GM12878 (cell line): Measurements from ENCODE around the gene AAGAB. TPM values are rescaled to one million over a fixed set of nuclear protein-coding genes. Genes with fewer than 3 reads are reported as not detected.

Experiments
- CHD2 ChIP-seq: IDR thresholded peaks from 2 replicates; pipeline ENCODE4 v1.6.1; 2011; ENCODE audit warnings: low read depth, low read length, improper control_type of control experiment, borderline replicate concordance
- HCFC1 ChIP-seq: fragments of 150-350 bp; IDR thresholded peaks from 2 replicates; pipeline ENCODE4 v1.6.1; 2014; ENCODE audit warnings: low read length
- MTA3 ChIP-seq: IDR thresholded peaks from 2 replicates; pipeline ENCODE4 v1.6.1; 2012; ENCODE audit warnings: low read length, inconsistent platforms, borderline replicate concordance
- RFX5 ChIP-seq: IDR thresholded peaks from 2 replicates; pipeline ENCODE4 v1.6.1; 2011; ENCODE audit warnings: low read depth, low read length, improper control_type of control experiment
- WRNIP1 ChIP-seq: IDR thresholded peaks from 2 replicates; pipeline ENCODE4 v1.6.1; 2011; ENCODE audit warnings: low read depth, low read length, improper control_type of control experiment, borderline replicate concordance
- YBX1 ChIP-seq: fragments of 450-650 bp; IDR thresholded peaks from 2 replicates; pipeline ENCODE4 v1.6.1; 2016; ENCODE audit warnings: antibody characterized with exemption
- ZNF217 ChIP-seq: fragments of 450-650 bp; IDR thresholded peaks from 2 replicates; pipeline ENCODE4 v1.6.1; 2017; ENCODE audit warnings: antibody characterized with exemption, mild to moderate bottlenecking
- polyA plus RNA-seq, 11 experiments: library from polyadenylated mRNA; depleted of rRNA in 4 of 11; unstranded in 6 of 11; stranded (reverse) in 5 of 11; fragments of >200 nt; fragmentation: Nextera tagmentation in 4 of 11; fragmentation: Illumina TruSeq in 1 of 11; extraction: Ambion mirVana in 4 of 11; extraction: Trizol in 1 of 11; gene quantifications; 1 replicate in 1 of 11; 2 replicates in 10 of 11; pipeline versions ENCODE4 v1.2.1 to v1.2.3, GENCODE V29; 2011 to 2016; ENCODE audit warnings: inconsistent platforms in 2 of 11, missing spikeins in 2 of 11, low read depth in 1 of 11
- total RNA-seq, 4 experiments: library from RNA; depleted of rRNA in 3 of 4; stranded (reverse); fragments of >200 nt in 3 of 4; fragmentation: Illumina TruSeq in 1 of 4; extraction: Trizol in 1 of 4; gene quantifications; 2 replicates each; pipeline versions ENCODE4 v1.2.1 to v1.2.3, GENCODE V29; 2013 to 2021
- TF ChIP-seq, protein P1 (sequence below): fragments of 450-650 bp; formaldehyde crosslinking; IDR thresholded peaks from 2 replicates; pipeline ENCODE4 v1.5.0; 2022; ENCODE audit warnings: mild to moderate bottlenecking, missing genetic modification characterization
- TF ChIP-seq, protein P2 (sequence below): IDR thresholded peaks from 2 replicates; pipeline ENCODE4 v1.6.1; 2011; ENCODE audit warnings: low read depth, low read length, improper control_type of control experiment, borderline replicate concordance
- TF ChIP-seq, protein P3 (sequence below): fragments of 450-650 bp; IDR thresholded peaks from 2 replicates; pipeline ENCODE4 v1.6.1; 2017; ENCODE audit warnings: antibody characterized with exemption, mild to moderate bottlenecking, moderate library complexity

Gene AAGAB
- total and polyA plus RNA-seq, 10 of the 15 experiments (the other 5 are each of a cell fraction or from before 2014, with no cell fraction given), result 11.4 to 62.3 (median 38.0) TPM

DNA sequence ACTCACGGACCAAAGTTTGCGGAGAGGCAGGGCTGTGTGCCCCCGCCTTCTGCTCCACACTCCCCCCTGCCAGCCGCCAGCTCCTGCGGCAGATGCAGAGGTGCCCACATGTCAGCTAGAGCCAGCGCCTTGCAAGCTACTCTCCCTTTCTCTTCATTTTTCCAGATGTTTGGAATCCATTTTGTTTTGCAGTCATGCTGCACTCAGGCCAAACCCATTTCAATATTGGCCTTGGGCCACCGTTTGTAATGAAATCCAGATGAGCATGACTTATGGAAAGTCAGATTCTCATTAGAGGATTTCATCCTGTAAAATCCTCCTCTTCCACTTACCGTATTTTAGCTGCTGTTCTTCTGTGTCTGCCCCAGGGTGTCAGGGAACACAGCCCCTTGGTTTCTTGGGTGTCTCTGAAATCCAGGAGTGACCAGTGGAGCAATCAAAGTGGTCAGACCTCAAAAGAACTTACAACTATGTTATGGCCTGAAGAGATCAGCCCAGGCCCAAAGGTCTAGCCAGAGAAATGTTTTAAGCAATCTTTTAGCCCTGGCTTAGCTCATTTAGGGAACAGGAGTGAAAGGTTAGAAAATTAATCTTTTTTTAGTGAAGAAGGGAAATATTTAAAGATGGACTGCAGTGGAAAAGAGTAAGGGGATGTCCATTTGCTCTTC, 65.8 kb downstream of the AAGAB start (continued):
- TF ChIP-seq, protein P1, sequence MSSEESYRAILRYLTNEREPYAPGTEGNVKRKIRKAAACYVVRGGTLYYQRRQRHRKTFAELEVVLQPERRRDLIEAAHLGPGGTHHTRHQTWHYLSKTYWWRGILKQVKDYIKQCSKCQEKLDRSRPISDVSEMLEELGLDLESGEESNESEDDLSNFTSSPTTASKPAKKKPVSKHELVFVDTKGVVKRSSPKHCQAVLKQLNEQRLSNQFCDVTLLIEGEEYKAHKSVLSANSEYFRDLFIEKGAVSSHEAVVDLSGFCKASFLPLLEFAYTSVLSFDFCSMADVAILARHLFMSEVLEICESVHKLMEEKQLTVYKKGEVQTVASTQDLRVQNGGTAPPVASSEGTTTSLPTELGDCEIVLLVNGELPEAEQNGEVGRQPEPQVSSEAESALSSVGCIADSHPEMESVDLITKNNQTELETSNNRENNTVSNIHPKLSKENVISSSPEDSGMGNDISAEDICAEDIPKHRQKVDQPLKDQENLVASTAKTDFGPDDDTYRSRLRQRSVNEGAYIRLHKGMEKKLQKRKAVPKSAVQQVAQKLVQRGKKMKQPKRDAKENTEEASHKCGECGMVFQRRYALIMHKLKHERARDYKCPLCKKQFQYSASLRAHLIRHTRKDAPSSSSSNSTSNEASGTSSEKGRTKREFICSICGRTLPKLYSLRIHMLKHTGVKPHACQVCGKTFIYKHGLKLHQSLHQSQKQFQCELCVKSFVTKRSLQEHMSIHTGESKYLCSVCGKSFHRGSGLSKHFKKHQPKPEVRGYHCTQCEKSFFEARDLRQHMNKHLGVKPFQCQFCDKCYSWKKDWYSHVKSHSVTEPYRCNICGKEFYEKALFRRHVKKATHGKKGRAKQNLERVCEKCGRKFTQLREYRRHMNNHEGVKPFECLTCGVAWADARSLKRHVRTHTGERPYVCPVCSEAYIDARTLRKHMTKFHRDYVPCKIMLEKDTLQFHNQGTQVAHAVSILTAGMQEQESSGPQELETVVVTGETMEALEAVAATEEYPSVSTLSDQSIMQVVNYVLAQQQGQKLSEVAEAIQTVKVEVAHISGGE, result no peak
- TF ChIP-seq HCFC1 (no peak), CHD2 (no peak), WRNIP1 (no peak), MTA3 (no peak), RFX5 (no peak), YBX1 (no peak), ZNF217 (no peak)
- TF ChIP-seq, protein P2, sequence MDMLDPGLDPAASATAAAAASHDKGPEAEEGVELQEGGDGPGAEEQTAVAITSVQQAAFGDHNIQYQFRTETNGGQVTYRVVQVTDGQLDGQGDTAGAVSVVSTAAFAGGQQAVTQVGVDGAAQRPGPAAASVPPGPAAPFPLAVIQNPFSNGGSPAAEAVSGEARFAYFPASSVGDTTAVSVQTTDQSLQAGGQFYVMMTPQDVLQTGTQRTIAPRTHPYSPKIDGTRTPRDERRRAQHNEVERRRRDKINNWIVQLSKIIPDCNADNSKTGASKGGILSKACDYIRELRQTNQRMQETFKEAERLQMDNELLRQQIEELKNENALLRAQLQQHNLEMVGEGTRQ, result no peak
- TF ChIP-seq, protein P3, sequence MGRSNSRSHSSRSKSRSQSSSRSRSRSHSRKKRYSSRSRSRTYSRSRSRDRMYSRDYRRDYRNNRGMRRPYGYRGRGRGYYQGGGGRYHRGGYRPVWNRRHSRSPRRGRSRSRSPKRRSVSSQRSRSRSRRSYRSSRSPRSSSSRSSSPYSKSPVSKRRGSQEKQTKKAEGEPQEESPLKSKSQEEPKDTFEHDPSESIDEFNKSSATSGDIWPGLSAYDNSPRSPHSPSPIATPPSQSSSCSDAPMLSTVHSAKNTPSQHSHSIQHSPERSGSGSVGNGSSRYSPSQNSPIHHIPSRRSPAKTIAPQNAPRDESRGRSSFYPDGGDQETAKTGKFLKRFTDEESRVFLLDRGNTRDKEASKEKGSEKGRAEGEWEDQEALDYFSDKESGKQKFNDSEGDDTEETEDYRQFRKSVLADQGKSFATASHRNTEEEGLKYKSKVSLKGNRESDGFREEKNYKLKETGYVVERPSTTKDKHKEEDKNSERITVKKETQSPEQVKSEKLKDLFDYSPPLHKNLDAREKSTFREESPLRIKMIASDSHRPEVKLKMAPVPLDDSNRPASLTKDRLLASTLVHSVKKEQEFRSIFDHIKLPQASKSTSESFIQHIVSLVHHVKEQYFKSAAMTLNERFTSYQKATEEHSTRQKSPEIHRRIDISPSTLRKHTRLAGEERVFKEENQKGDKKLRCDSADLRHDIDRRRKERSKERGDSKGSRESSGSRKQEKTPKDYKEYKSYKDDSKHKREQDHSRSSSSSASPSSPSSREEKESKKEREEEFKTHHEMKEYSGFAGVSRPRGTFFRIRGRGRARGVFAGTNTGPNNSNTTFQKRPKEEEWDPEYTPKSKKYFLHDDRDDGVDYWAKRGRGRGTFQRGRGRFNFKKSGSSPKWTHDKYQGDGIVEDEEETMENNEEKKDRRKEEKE, result no peak
